ENCODE results near the gene MARS1.

MARS1 gene

GRCh38 chr12:57450057-57450456 lies 37.8 kb upstream of the MARS1 start (continued):
- TF ChIP-seq ZNF585B (tag by site-specific recombination; IDR thresholded peaks at IDR 0.05), result no peak
- no peak for TF ChIP-seq ZNF114 (tag by site-specific recombination; IDR thresholded peaks at IDR 0.05)
- no peak for TF ChIP-seq GFI1B (tag by site-specific recombination; IDR thresholded peaks at IDR 0.05)
- TF ChIP-seq ZXDB (tag by site-specific recombination; IDR thresholded peaks at IDR 0.05), result no peak
- TF ChIP-seq ZNF768 (tag by site-specific recombination; IDR thresholded peaks at IDR 0.05), result no peak
- no peak for TF ChIP-seq ZBTB8A (tag by site-specific recombination; IDR thresholded peaks at IDR 0.05)
- TF ChIP-seq SP7 (tag by site-specific recombination; IDR thresholded peaks at IDR 0.05), result no peak

- CTCF ChIA-PET, result interaction anchor here (0.6 to 9.7 kb wide), 15 partner anchors 11 to 237 kb away, joined by 3 to 219 read pairs (median 17); partner anchors contain the start of genes INHBC and NXPH4
- Histone ChIP-seq H3K9me3 (ENCODE audit: control insufficient read depth, insufficient read depth, low read depth, low read length) (no peaks in the 10 kb centered on the region), H3K27ac (ENCODE audit: extremely low read depth, low read depth, low read length) (no peak overlapping the region), H3K4me1 (ENCODE audit: control insufficient read depth, insufficient read depth, low read length) (peaks cover 7% of the 10 kb centered on the region; the same call in 1 of the 2 replicates), H3K4me3 (ENCODE audit: low read depth, low read length) (no peak overlapping the region), H3K36me3 (ENCODE audit: control insufficient read depth in 2 of 2, insufficient read depth in 1 of 2, low read length in 2 of 2) (no peaks in the 10 kb centered on the region)
- POLR2A ChIA-PET, result interaction anchor here (0.5 kb wide), 1 partner anchor 13 kb away, joined by 4 read pairs; no protein-coding TSS in a partner anchor
- no peak for TF ChIP-seq ZNF433 (tag by site-specific recombination; IDR thresholded peaks at IDR 0.05; ENCODE audit: low read depth)
- TF ChIP-seq ZFHX2 (tag by site-specific recombination; conservative IDR thresholded peaks at IDR 0.05), result peak; percentile 69
Observed at GRCh38 chr12:57451233-57451778, 36.6 kb upstream of the MARS1 start.

- Histone ChIP-seq H3K36me3 (ENCODE audit: control insufficient read depth in 2 of 2, insufficient read depth in 1 of 2, low read length in 2 of 2) (no peaks in the 10 kb centered on the region), H3K4me3 (ENCODE audit: low read depth, low read length) (no peak overlapping the region), H3K9me3 (ENCODE audit: control insufficient read depth, insufficient read depth, low read depth, low read length) (no peaks in the 10 kb centered on the region), H3K27ac (ENCODE audit: extremely low read depth, low read depth, low read length) (no peak overlapping the region), H3K4me1 (ENCODE audit: control insufficient read depth, insufficient read depth, low read length) (peaks cover 7% of the 10 kb centered on the region; the same call in 1 of the 2 replicates)
- POLR2A ChIA-PET, result interaction anchor here (0.5 to 1.4 kb wide), 8 partner anchors 12 to 223 kb away, joined by 3 to 5 read pairs (median 4); partner anchors contain the start of gene SHMT2
- CTCF ChIA-PET, result interaction anchor here (0.6 to 9.7 kb wide), 48 partner anchors 8 to 238 kb away, joined by 3 to 219 read pairs (median 6); partner anchors contain the start of genes INHBC, NXPH4, SHMT2 and STAC3
- TF ChIP-seq ZNF174 (tag by site-specific recombination; IDR thresholded peaks at IDR 0.05) (no peak), ZNF561 (tag by site-specific recombination; IDR thresholded peaks at IDR 0.05; ENCODE audit: borderline replicate concordance) (no peak), ZBTB21 (tag by site-specific recombination; IDR thresholded peaks at IDR 0.05) (peak; percentile 67; the same call in 1 of the 2 replicates), GLIS1 (tag by site-specific recombination; IDR thresholded peaks at IDR 0.05) (peak; percentile 55), ZNF544 (tag by site-specific recombination; IDR thresholded peaks at IDR 0.05) (no peak), ZNF133 (tag by site-specific recombination; IDR thresholded peaks at IDR 0.05) (no peak), HOXD13 (CRISPR knock-in tag; IDR thresholded peaks at IDR 0.05; ENCODE audit: borderline replicate concordance) (no peak), ZNF76 (tag by site-specific recombination; IDR thresholded peaks at IDR 0.05; ENCODE audit: borderline replicate concordance, low read depth) (no peak), REPIN1 (tag by site-specific recombination; IDR thresholded peaks at IDR 0.05; ENCODE audit: low read depth) (no peak), ZNF37A (tag by site-specific recombination; IDR thresholded peaks at IDR 0.05) (no peak), EGR2 (tag by site-specific recombination; IDR thresholded peaks at IDR 0.05; ENCODE audit: low read depth) (peak; percentile 32; the same call in 1 of the 2 replicates), GLIS2 (tag by site-specific recombination; IDR thresholded peaks at IDR 0.05) (peak; percentile 90), ZNF560 (tag by site-specific recombination; IDR thresholded peaks at IDR 0.05; ENCODE audit: borderline replicate concordance) (no peak), KLF17 (tag by site-specific recombination; IDR thresholded peaks at IDR 0.05) (no peak), ZNF26 (tag by site-specific recombination; IDR thresholded peaks at IDR 0.05) (no peak), ZSCAN4 (tag by site-specific recombination; IDR thresholded peaks at IDR 0.05) (no peak), ZNF354C (tag by site-specific recombination; IDR thresholded peaks at IDR 0.05; ENCODE audit: borderline replicate concordance, low read depth) (no peak), PATZ1 (tag by site-specific recombination; IDR thresholded peaks at IDR 0.05) (peak; percentile 81), ZFHX2 (tag by site-specific recombination; conservative IDR thresholded peaks at IDR 0.05) (peak; percentile 53; the same call in 1 of the 2 replicates)
Observed at GRCh38 chr12:57452181-57452936, 35.5 kb upstream of the MARS1 start.
